ENCODE results near the gene CYFIP2. TPM values are rescaled to one million over a fixed set of nuclear protein-coding genes. Genes with fewer than 3 reads are reported as not detected.

Gene CYFIP2
- total RNA-seq, 1 donor, result 6.5 TPM

DNA sequence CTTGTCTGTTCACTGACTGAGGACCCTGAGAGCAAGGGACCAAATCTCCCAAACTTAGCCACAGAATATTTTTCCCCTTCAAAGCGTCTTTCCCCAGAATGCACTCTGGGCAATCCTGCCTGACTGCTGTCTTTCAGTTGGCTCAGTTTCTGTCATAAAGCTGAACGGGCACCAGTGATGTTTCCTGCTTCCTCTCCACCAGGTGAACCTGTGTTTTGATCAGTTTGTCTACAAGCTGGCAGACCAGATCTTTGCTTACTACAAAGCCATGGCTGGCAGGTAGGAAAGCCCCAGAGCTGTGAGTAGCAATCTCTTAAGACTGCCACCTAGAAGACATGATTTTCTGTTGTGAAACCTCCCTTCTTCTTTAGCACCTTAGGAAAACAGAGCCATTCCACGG is 61.8 kb downstream of the CYFIP2 start:
- H3K27ac ChIP-seq (ENCODE audit: low read depth, low read length), result no peak overlapping the region
- H4K20me1 ChIP-seq (ENCODE audit: insufficient read depth, low read length), result no peaks in the 10 kb centered on the region
- no peaks in the 10 kb centered on the region for H3K4me1 ChIP-seq (ENCODE audit: insufficient read depth, low read length)
- no peak for TF ChIP-seq CTCF (IDR thresholded peaks at IDR 0.05; ENCODE audit: extremely low read depth, low read depth, low read length)
- H3K4me3 ChIP-seq (ENCODE audit: insufficient read depth, low read length), result peak overlapping the region; percentile 57
- no peaks in the 10 kb centered on the region for H3K27me3 ChIP-seq (ENCODE audit: insufficient read depth, low read length)
- H3K9me3 ChIP-seq (ENCODE audit: low read depth, low read length), result no peaks in the 10 kb centered on the region
- H3K36me3 ChIP-seq (ENCODE audit: insufficient read depth, low read length), result no peaks in the 10 kb centered on the region
- no peaks in the 10 kb centered on the region for H3K79me2 ChIP-seq (ENCODE audit: insufficient read depth, low read length)
- peak overlapping the region; percentile 79 for H2AFZ ChIP-seq (ENCODE audit: low read length)
- DNase-seq (ENCODE audit: insufficient read length, low spot score, missing footprints), result no peak
- H3K4me2 ChIP-seq (ENCODE audit: insufficient read depth, low read length), result peak overlapping the region; percentile 88

DNA sequence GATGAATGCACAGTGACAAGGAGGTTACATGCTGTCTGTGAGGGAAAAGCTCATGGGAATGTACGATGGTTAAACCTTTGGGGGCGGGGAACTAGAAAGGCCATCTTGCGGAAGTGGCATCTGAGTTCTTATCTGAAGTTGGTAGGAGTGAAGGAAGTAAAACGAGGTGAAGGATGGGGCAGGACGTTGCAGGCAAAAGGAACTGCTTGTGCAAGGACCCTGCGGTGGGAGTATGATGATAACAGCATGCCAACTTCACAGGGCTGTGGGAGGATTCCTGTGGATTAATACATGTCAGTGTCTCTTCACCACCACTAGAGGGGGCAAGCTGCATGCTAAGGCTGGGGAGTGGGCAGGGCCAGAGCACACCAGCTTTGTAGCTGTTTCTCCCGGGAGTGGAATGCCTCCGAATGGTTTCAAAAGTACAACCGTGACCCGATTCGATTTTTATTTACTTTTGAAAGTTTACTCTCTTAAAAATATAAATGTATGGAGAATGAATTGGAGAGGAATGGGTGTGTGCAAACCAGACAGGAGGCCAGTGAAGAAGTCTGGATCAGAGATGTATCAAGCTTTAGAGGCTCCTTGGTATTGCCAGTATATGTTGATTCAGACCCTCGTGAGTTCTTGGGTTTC is 62.5 kb downstream of the CYFIP2 start:
- Histone ChIP-seq H3K4me3 (ENCODE audit: insufficient read depth, low read length) (peak overlapping the region; percentile 57), H3K4me2 (ENCODE audit: insufficient read depth, low read length) (peak overlapping the region; percentile 88)

DNA sequence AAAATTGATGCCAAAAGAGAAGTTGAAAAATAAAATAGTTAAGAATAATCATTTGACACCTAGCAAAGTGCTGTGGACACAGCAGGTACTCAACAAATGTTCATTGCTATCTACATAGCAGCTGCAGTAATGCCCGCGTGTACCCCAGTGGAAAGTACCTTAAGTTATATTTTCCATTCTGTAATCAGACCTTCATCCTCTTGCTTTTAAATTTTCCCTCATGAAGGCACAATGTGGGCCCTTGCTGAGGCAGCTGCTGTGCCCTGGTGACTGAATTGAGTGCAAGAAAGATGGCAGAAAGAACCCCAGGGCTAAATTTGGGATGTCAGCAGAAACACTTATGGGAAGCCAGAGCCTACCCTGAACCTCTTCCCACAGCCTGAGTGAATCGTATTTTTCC is 65.9 kb downstream of the CYFIP2 start:
- no peak for TF ChIP-seq CTCF (IDR thresholded peaks at IDR 0.05; ENCODE audit: extremely low read depth, low read depth, low read length)
- Histone ChIP-seq H3K27me3 (ENCODE audit: insufficient read depth, low read length) (no peaks in the 10 kb centered on the region), H3K9me3 (ENCODE audit: low read depth, low read length) (no peaks in the 10 kb centered on the region), H4K20me1 (ENCODE audit: insufficient read depth, low read length) (no peaks in the 10 kb centered on the region), H3K27ac (ENCODE audit: low read depth, low read length) (no peak overlapping the region), H3K4me3 (ENCODE audit: insufficient read depth, low read length) (no peak overlapping the region), H3K4me2 (ENCODE audit: insufficient read depth, low read length) (no peak overlapping the region), H3K4me1 (ENCODE audit: insufficient read depth, low read length) (peaks cover 7% of the 10 kb centered on the region), H2AFZ (ENCODE audit: low read length) (no peak overlapping the region), H3K79me2 (ENCODE audit: insufficient read depth, low read length) (no peaks in the 10 kb centered on the region), H3K36me3 (ENCODE audit: insufficient read depth, low read length) (no peaks in the 10 kb centered on the region)
- no peak for DNase-seq (ENCODE audit: insufficient read length, low spot score, missing footprints)

More for the DNA sequence above, 62.5 kb downstream of the CYFIP2 start:
- DNase-seq (ENCODE audit: insufficient read length, low spot score, missing footprints), result peak; percentile 93
- Histone ChIP-seq H3K36me3 (ENCODE audit: insufficient read depth, low read length) (no peaks in the 10 kb centered on the region), H3K9me3 (ENCODE audit: low read depth, low read length) (no peaks in the 10 kb centered on the region), H2AFZ (ENCODE audit: low read length) (peak overlapping the region; percentile 79), H3K79me2 (ENCODE audit: insufficient read depth, low read length) (no peaks in the 10 kb centered on the region), H4K20me1 (ENCODE audit: insufficient read depth, low read length) (no peaks in the 10 kb centered on the region), H3K27me3 (ENCODE audit: insufficient read depth, low read length) (no peaks in the 10 kb centered on the region), H3K27ac (ENCODE audit: low read depth, low read length) (no peak overlapping the region), H3K4me1 (ENCODE audit: insufficient read depth, low read length) (no peaks in the 10 kb centered on the region)
- TF ChIP-seq CTCF (IDR thresholded peaks at IDR 0.05; ENCODE audit: extremely low read depth, low read depth, low read length), result peak; percentile 97

DNA sequence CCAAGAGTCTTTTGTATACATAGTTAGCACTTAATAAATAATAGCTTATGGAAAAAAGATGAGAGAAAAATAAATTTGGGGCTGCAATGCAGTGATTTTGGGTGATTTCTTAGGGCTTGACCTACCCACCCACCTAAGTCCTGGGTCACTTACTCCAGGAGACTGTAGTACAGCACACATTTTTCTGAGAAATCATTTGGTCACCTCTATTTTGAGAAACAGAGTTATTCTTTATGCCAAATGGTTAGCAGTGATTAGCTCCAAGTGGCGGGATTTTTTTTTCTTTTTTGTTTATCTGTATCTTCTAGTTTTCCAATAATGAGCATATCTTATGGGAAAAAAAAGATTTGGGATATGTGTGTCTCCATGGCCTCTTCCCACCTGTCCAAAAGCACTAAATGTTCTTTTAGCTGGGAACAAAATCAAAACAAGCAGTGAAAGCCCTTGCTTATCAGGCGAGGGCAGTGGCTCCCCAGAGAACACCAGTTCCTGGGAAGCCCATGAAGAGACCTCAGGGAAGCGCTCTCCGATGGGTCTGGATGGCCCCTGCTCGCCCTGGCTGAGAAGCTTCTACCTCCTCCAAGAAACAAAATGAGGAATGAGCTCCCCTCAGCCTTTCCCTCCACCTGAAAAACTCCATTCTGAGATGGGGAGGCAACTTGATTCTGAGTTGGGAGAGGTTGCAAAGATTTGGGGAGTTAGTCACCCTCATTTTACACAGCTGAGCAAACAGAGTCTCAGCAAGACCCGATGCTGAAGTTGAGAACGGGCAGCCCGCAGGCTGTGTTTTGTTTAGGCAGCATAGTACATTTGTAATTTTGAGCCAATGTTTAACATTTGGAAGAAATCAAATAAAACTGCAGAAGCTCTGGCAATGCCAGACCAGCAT is 69.9 kb downstream of the CYFIP2 start:
- no peak overlapping the region for H3K4me3 ChIP-seq (ENCODE audit: insufficient read depth, low read length)
- H3K27me3 ChIP-seq (ENCODE audit: insufficient read depth, low read length), result no peaks in the 10 kb centered on the region
- H3K4me1 ChIP-seq (ENCODE audit: insufficient read depth, low read length), result peaks cover 7% of the 10 kb centered on the region
- TF ChIP-seq CTCF (IDR thresholded peaks at IDR 0.05; ENCODE audit: extremely low read depth, low read depth, low read length), result no peak
- no peaks in the 10 kb centered on the region for H3K36me3 ChIP-seq (ENCODE audit: insufficient read depth, low read length)
- peak; percentile 78 for DNase-seq (ENCODE audit: insufficient read length, low spot score, missing footprints)
- peak overlapping the region; percentile 8 for H2AFZ ChIP-seq (ENCODE audit: low read length)
- no peak overlapping the region for H3K27ac ChIP-seq (ENCODE audit: low read depth, low read length)
- no peaks in the 10 kb centered on the region for H4K20me1 ChIP-seq (ENCODE audit: insufficient read depth, low read length)
- H3K9me3 ChIP-seq (ENCODE audit: low read depth, low read length), result no peaks in the 10 kb centered on the region
- H3K79me2 ChIP-seq (ENCODE audit: insufficient read depth, low read length), result no peaks in the 10 kb centered on the region
- H3K4me2 ChIP-seq (ENCODE audit: insufficient read depth, low read length), result no peak overlapping the region
